GM21381 (cell line): ENCODE data around the gene RPH3AL.
"Not testable (repeated sequence)": the region's sequence is repeated elsewhere in the genome, so short reads cannot be mapped to it uniquely, and the experiment has no call there.

Experiments
- ATAC-seq: cut with Tn5 transposase; IDR thresholded peaks from one replicate; pipeline ENCODE4 v1.9.1; 2021; ENCODE audit warnings: mild to moderate bottlenecking, moderate library complexity; ENCODE audit not compliant: unreplicated experiment

RPH3AL gene

GRCh38 chr17:206941-207560, 145.6 kb downstream of the RPH3AL start:
- no peak for ATAC-seq

- not testable (repeated sequence) for ATAC-seq
Measured at GRCh38 chr17:206484-206883, 146.1 kb downstream of the RPH3AL start.

- no peak for ATAC-seq
Measured at GRCh38 chr17:205817-206216, 146.8 kb downstream of the RPH3AL start.

GRCh38 chr17:205148-205669, 147.4 kb downstream of the RPH3AL start:
- ATAC-seq: no peak

- no peak for ATAC-seq
Measured at GRCh38 chr17:204427-205147, 148.0 kb downstream of the RPH3AL start.

GRCh38 chr17:202501-202951, 150.1 kb downstream of the RPH3AL start:
- ATAC-seq: no peak

GRCh38 chr17:201736-202135, 150.9 kb downstream of the RPH3AL start:
- not testable (repeated sequence) for ATAC-seq

GRCh38 chr17:201257-201656, 151.3 kb downstream of the RPH3AL start:
- not testable (repeated sequence) for ATAC-seq

GRCh38 chr17:200586-200985, 152.0 kb downstream of the RPH3AL start:
- no peak for ATAC-seq

- ATAC-seq: no peak
Measured at GRCh38 chr17:199806-200545, 152.6 kb downstream of the RPH3AL start.

GRCh38 chr17:199191-199604, 153.4 kb downstream of the RPH3AL start:
- ATAC-seq: no peak

GRCh38 chr17:198225-198624, 154.4 kb downstream of the RPH3AL start:
- not testable (repeated sequence) for ATAC-seq

- ATAC-seq: no peak
Measured at GRCh38 chr17:197352-197751, 155.3 kb downstream of the RPH3AL start.

- ATAC-seq: no peak
Measured at GRCh38 chr17:194828-195602, 157.6 kb downstream of the RPH3AL start.

- ATAC-seq: no peak
Measured at GRCh38 chr17:193841-194806, 158.5 kb downstream of the RPH3AL start.

GRCh38 chr17:193426-193810, 159.2 kb downstream of the RPH3AL start:
- ATAC-seq: no peak

- ATAC-seq: no peak
Measured at GRCh38 chr17:192666-193425, 159.8 kb downstream of the RPH3AL start.

- no peak for ATAC-seq
Measured at GRCh38 chr17:189444-189843, 163.2 kb downstream of the RPH3AL start.

- ATAC-seq: no peak
Measured at GRCh38 chr17:187130-187529, 165.5 kb downstream of the RPH3AL start.
